GM18873 (cell line): ENCODE measurements around the gene HACL1.
"Not testable (repeated sequence)": the region's sequence is repeated elsewhere in the genome, so short reads cannot be mapped to it uniquely, and the experiment has no call there.

ENCODE experiments used
- ATAC-seq: cut with Tn5 transposase; IDR thresholded peaks from one replicate; pipeline ENCODE4 v1.9.1; 2021; ENCODE audit warnings: mild to moderate bottlenecking, moderate library complexity, moderate number of reproducible peaks; ENCODE audit not compliant: unreplicated experiment, low FRiP score

The HACL1 gene

GRCh38 chr3:15630646-15631350, 29.4 kb upstream of the HACL1 start:
- ATAC-seq, result no peak

DNA sequence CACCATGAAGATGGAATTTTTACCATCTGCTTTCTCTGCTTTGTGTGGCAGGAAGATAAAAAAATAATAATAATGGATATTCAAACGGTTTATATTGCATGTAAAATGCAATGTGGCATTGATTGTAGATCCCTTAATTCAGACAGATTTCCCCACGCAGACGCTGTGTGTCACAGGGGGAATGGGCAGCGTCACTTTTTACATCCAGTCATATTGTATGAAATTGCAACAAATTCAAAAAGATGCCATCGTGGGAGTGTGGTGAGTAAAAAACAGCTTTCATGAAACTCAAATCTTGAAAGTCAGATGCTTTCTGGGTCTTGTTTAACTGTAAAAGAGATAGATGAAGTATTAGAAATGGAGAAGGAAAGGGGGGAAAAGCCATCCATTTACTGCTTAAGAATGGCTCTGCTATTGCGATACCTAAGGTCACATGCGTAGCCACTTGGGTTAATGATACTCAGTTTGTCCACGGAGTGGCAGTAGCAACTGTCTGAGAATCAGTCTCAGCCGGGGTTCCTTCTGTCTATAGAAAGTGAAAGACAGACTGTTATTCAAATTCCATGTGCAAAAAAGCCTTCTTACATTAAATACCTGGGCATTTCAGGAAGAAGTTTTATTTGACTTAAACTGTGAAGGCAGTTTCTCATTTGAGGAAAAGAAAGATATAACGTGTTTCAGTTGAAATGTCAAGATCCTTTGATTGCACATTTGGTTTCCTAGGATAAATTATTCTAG, 28.7 kb upstream of the HACL1 start:
- ATAC-seq, result peak; percentile 91

GRCh38 chr3:15628967-15629366, 27.6 kb upstream of the HACL1 start:
- no peak for ATAC-seq

DNA sequence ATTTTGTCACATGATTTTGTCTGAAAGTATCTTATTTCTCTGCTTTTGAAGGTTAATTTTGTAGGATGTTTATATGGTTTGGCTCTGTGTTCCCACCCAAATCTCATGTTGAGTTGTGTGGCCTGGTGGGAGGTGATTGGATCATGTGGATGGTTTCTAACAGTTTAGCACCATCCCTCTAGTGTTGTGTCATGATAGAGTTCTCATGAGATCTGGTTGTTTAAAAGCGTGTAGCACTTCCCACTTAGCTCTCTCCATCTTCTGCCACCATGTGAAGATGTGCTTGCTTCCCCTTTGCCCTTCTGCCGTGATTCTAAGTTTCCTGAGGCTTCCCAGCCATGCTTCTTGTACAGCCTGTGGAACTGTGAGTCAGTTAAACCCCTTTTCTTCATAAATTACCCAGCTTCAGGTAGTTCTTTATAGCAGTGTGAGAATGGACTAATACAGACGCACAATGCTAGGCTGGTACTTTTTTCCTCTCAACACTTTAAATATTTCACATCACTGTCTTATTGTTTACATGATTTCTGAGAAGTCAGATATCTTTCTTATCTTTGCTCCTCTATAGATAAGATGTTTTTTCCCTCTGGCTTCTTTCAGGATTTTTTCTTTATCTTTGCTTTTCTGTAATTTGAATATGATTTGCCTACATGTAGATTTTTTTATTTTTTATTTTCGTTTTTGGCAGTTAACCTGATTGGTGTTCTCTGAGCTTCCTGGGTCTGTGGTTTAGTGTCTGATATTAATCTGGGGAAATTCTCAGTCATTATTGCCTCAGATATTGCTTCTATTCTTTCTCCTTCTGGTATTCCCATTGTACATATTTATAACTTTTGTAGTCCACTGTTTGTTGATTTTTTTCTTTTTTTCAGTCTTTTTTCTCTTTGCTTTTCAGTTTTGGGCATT, 22.4 kb upstream of the HACL1 start:
- ATAC-seq, result no peak

GRCh38 chr3:15619659-15620464, 18.5 kb upstream of the HACL1 start:
- ATAC-seq, result not testable (repeated sequence)

- ATAC-seq, result no peak
Observed at GRCh38 chr3:15616053-15616452, 14.7 kb upstream of the HACL1 start.

GRCh38 chr3:15614958-15615357, 13.6 kb upstream of the HACL1 start:
- no peak for ATAC-seq

DNA sequence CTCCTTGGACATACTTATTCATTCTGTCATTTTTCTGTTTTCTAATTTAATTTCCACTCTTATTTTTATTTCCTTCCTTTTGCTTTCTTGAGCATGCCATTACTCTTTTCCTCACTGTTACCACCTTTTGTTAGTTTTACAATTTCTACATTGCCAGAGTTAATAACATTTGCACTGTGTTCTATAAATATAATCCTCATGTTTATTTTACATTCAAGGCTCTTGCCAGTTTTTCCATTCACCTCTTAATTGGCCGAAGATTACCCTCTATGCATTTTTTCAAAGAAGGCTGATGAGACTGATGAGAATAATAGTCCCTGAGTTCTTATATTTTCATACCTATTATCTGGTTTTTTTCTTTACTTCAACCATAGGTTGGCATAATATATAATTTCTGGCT, 10.6 kb upstream of the HACL1 start:
- no peak for ATAC-seq

GRCh38 chr3:15611018-15611417, 9.6 kb upstream of the HACL1 start:
- no peak for ATAC-seq

DNA sequence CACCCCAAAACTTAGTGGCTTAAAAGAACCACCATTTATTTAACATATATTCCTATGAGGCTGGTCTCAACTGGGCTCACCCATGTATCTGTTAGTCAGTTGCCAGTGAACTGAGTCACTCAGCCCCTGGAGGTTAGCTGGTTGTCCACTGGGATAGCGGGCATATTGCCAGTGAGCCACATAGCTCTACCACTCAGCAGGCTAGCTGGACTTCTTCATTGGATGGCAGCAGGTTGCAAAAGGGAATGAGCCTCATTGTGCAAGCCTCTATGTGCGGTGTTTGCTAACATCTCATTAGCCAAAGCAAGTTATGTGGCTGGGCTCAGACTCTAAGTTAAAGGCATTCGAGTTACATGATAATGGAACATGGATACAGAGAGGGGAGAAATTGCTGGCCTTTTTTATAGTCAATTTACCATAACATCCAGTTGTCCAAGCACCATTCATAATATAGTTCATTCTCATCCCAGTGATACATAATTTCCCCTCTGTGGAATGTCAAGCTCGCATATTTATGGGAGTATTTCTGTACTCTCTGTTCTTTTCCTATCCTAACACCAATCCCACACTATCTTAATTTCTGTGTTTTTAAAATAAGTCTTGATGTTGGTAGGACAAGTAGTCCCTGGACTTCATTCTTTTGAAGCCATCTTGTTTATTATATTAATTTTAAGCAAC, 8.9 kb upstream of the HACL1 start:
- ATAC-seq, result no peak

DNA sequence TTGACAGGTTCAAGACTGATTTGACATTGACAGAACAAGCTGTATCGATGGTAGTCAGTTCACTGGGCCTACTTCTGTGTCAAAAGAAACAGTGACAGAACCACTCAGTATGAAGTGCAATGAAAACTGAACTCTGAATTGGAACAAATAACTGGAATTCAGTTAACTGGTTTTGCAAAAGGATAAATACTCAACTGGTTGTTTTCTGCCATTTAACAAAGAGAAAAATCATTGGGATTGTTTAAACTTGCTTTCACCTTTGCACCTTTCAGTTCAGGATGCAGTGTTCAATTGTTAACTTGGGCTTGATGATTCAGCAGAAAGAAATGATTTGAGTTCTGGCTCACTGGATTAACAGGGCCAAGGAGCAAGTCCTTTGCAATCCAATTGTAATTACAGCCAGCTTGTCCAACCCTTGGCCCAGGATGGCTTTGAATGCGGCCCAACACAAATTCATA, 5.1 kb upstream of the HACL1 start:
- ATAC-seq, result no peak

DNA sequence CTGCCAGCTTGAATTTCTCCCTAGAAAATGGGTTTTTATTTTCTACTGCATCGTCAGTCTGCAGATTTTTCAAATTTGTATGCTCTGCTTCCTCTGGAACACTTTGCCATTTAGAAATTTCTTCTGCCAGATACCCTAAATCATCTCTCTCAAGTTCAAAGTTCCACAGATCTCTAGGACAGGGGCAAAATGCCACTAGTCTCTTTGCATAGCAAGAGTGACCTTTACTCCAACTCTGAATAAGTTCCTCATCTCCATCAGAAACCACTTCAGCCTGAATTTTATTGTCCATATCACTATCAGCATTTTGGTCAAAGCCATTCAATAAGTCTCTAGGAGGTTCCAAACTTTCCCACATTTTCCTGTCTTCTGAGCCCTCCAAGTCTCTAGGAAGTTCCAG, 3.2 kb upstream of the HACL1 start:
- not testable (repeated sequence) for ATAC-seq

DNA sequence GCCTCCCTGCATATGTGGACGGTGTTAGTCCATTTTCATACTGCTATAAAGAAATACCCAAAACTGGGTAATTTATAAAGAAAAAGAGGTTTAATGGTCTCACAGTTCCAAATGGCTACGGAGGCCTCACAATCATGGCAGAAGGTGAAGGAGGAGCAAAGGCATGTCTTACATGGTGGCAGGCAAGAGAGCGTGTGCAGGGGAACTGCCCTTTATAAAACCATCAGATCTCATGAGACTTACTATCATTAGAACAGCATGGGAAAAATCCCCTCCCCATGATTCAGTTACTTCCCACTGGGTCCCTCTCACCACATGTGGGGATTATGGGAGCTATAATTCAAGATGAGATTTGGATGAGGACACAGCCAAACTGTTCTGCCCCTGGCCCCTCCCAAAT, 1.4 kb upstream of the HACL1 start:
- not testable (repeated sequence) for ATAC-seq

GRCh38 chr3:15602146-15602536, 772 bp upstream of the HACL1 start:
- peak; percentile 9 for ATAC-seq

- peak; percentile 1 for ATAC-seq
Observed at GRCh38 chr3:15601046-15601398, 347 bp downstream of the HACL1 start.

GRCh38 chr3:15595955-15596354, 5.4 kb downstream of the HACL1 start:
- ATAC-seq, result no peak

GRCh38 chr3:15592968-15593367, 8.4 kb downstream of the HACL1 start:
- ATAC-seq, result no peak

DNA sequence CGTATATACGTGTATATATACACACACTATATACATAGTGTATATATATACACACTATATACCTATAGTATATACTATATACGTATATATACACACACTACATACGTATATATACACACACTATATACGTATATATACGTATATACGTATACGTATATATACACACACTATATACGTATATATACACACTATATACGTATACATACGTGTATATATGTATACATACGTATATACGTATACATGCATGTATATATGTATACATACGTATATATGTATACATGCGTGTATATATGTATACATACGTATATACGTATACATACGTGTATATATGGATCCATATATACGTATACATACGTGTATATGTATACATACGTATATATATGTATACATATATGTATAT, 9.4 kb downstream of the HACL1 start:
- ATAC-seq, result no peak

DNA sequence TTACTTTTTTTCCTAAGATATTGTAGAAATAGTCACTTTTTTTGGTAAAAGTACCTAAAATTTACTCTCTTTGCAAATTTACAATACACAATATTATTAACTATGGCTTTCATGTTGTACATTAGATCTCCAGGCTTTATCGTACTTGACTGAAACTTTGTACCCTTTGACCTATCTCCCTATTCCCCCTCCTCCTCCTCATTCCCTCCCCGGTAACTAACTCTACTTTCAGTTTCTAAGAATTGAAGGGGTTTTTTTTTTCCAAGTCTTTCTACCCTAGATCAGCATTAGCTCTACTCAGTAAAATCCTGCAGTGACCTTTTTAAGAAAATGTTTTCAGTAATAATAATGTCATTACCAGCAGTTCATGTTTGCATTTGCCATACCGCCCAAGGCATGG, 10.1 kb downstream of the HACL1 start:
- no peak for ATAC-seq
